Parathyroid adenoma (tissue), 2 donors: Measurements from ENCODE around the gene CACNA1G.

Experiments used
- H2AFZ ChIP-seq: fragments of 300-600 bp; sonication (generic); one replicate; pipeline ENCODE4 v1.7.0; 2017; ENCODE audit warnings: antibody characterized with exemption, mild to moderate bottlenecking
- H3K27ac ChIP-seq: fragments of 300-600 bp; sonication (generic); one replicate; pipeline ENCODE4 v1.7.0; 2017
- H3K27me3 ChIP-seq: fragments of 300-600 bp; sonication (generic); one replicate; pipeline ENCODE4 v1.7.0; 2017; ENCODE audit warnings: low read length; ENCODE audit not compliant: control insufficient read depth, insufficient read depth
- H3K36me3 ChIP-seq: fragments of 300-600 bp; sonication (generic); one replicate; pipeline ENCODE4 v1.7.0; 2017; ENCODE audit warnings: low read length; ENCODE audit not compliant: control insufficient read depth, insufficient read depth
- H3K4me1 ChIP-seq: fragments of 300-600 bp; sonication (generic); one replicate; pipeline ENCODE4 v1.7.0; 2017; ENCODE audit warnings: control low read depth
- H3K4me2 ChIP-seq: fragments of 300-600 bp; sonication (generic); one replicate; pipeline ENCODE4 v1.7.0; 2017; ENCODE audit warnings: low read length
- H3K4me3 ChIP-seq: fragments of 300-600 bp; sonication (generic); one replicate; pipeline ENCODE4 v1.7.0; 2017; ENCODE audit warnings: low read depth, low read length
- H3K79me2 ChIP-seq: fragments of 300-600 bp; sonication (generic); one replicate; pipeline ENCODE4 v1.7.0; 2017; ENCODE audit warnings: control low read depth
- H3K9ac ChIP-seq: fragments of 300-600 bp; sonication (generic); one replicate; pipeline ENCODE4 v1.7.0; 2017; ENCODE audit warnings: mild to moderate bottlenecking
- H3K9me3 ChIP-seq: fragments of 300-600 bp; sonication (generic); one replicate; pipeline ENCODE4 v1.7.0; 2017; ENCODE audit warnings: low read length; ENCODE audit not compliant: control insufficient read depth
- CTCF ChIP-seq: fragments of 300-600 bp; sonication (generic); IDR thresholded peaks from one replicate; pipeline ENCODE4 v1.7.0; 2017; ENCODE audit warnings: antibody characterized with exemption, mild to moderate bottlenecking
- donor health status: primary hyperparathyroidism.

The CACNA1G gene

GRCh38 chr17:50570032-50570431 lies 9.5 kb downstream of the CACNA1G start:
- Histone ChIP-seq H3K27me3 (no peaks in the 10 kb centered on the region), H3K9ac (no peak overlapping the region), H3K9me3 (no peaks in the 10 kb centered on the region), H3K27ac (no peak overlapping the region), H2AFZ (no peak overlapping the region), H3K4me2 (no peak overlapping the region), H3K4me3 (no peak overlapping the region), H3K79me2 (no peaks in the 10 kb centered on the region), H3K4me1 (no peaks in the 10 kb centered on the region), H3K36me3 (no peaks in the 10 kb centered on the region)
- no peak for TF ChIP-seq CTCF

- no peaks in the 10 kb centered on the region for H3K27me3 ChIP-seq
- no peaks in the 10 kb centered on the region for H3K36me3 ChIP-seq
- H3K9ac ChIP-seq: no peak overlapping the region
- TF ChIP-seq CTCF: no peak
- H3K4me3 ChIP-seq: no peak overlapping the region
- no peaks in the 10 kb centered on the region for H3K4me1 ChIP-seq
- H3K9me3 ChIP-seq: no peaks in the 10 kb centered on the region
- H2AFZ ChIP-seq: no peak overlapping the region
- no peak overlapping the region for H3K4me2 ChIP-seq
- no peak overlapping the region for H3K27ac ChIP-seq
- H3K79me2 ChIP-seq: no peaks in the 10 kb centered on the region
These were observed 10.0 kb downstream of the CACNA1G start for GRCh38 chr17:50570528-50570927.

- Histone ChIP-seq H3K9ac (no peak overlapping the region), H2AFZ (no peak overlapping the region), H3K27ac (no peak overlapping the region), H3K36me3 (no peaks in the 10 kb centered on the region), H3K79me2 (no peaks in the 10 kb centered on the region), H3K4me2 (no peak overlapping the region), H3K4me1 (no peaks in the 10 kb centered on the region), H3K9me3 (no peaks in the 10 kb centered on the region), H3K27me3 (no peaks in the 10 kb centered on the region), H3K4me3 (no peak overlapping the region)
- no peak for TF ChIP-seq CTCF
These were observed 11.2 kb downstream of the CACNA1G start for GRCh38 chr17:50571681-50572080.

GRCh38 chr17:50572541-50572940 lies 12.0 kb downstream of the CACNA1G start:
- H3K4me2 ChIP-seq: no peak overlapping the region
- H3K36me3 ChIP-seq: no peaks in the 10 kb centered on the region
- no peak overlapping the region for H3K27ac ChIP-seq
- no peaks in the 10 kb centered on the region for H3K27me3 ChIP-seq
- no peak for TF ChIP-seq CTCF
- H2AFZ ChIP-seq: no peak overlapping the region
- no peak overlapping the region for H3K9ac ChIP-seq
- H3K4me3 ChIP-seq: no peak overlapping the region
- no peaks in the 10 kb centered on the region for H3K79me2 ChIP-seq
- no peaks in the 10 kb centered on the region for H3K9me3 ChIP-seq
- H3K4me1 ChIP-seq: no peaks in the 10 kb centered on the region

- H3K36me3 ChIP-seq: no peaks in the 10 kb centered on the region
- H3K4me2 ChIP-seq: no peak overlapping the region
- no peak overlapping the region for H3K27ac ChIP-seq
- no peaks in the 10 kb centered on the region for H3K79me2 ChIP-seq
- no peak overlapping the region for H3K9ac ChIP-seq
- no peaks in the 10 kb centered on the region for H3K4me1 ChIP-seq
- H3K27me3 ChIP-seq: no peaks in the 10 kb centered on the region
- no peak overlapping the region for H2AFZ ChIP-seq
- no peak for TF ChIP-seq CTCF
- no peaks in the 10 kb centered on the region for H3K9me3 ChIP-seq
- no peak overlapping the region for H3K4me3 ChIP-seq
These were observed 13.5 kb downstream of the CACNA1G start for GRCh38 chr17:50573866-50574611.
